ENCODE measurements around the gene LSM7.

GRCh38 chr19:2290441-2291184 is 37.8 kb downstream of the LSM7 start:
- TF ChIP-seq RBFOX2 (IDR thresholded peaks at IDR 0.05; ENCODE audit: low read depth, low read length) (no peak), KAT8 (CRISPR knock-in tag; IDR thresholded peaks at IDR 0.05) (no peak)

Data from HepG2 (cell line).